HG03196 (cell line): ENCODE results near the gene FUBP3.

ENCODE experiments used
- ATAC-seq: cut with Tn5 transposase; IDR thresholded peaks from one replicate; pipeline ENCODE4 v1.9.1; 2021; ENCODE audit not compliant: unreplicated experiment

FUBP3 gene

GRCh38 chr9:130578865-130579737 is at the start of gene FUBP3:
Gene FUBP3, plus strand, starts transcription at chr9:130579577. Its CDS starts 104 bp downstream, at chr9:130579681.
- ATAC-seq, result peak; percentile 86

GRCh38 chr9:130530938-130531337 is 48.4 kb upstream of the FUBP3 start:
- no peak for ATAC-seq

DNA sequence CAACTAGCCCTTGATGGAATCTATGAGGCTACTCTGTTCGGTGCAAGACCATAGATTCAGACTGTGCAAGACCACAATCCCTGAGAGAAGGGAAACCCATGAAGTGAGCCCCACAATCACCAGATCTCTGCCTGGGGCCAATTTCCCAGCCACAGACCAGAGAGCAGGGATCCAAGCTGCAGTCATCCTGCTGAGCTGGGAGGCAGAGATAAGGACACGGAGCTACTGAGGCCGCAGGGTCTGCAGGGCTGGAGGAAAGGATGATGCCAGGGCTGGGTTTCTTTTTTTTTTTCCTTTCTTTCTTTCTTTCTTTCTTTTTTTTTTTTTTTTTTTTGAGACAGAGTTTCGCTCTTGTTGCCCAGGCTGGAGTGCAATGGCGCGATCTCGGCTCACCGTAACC is 47.7 kb upstream of the FUBP3 start:
- ATAC-seq, result no peak

DNA sequence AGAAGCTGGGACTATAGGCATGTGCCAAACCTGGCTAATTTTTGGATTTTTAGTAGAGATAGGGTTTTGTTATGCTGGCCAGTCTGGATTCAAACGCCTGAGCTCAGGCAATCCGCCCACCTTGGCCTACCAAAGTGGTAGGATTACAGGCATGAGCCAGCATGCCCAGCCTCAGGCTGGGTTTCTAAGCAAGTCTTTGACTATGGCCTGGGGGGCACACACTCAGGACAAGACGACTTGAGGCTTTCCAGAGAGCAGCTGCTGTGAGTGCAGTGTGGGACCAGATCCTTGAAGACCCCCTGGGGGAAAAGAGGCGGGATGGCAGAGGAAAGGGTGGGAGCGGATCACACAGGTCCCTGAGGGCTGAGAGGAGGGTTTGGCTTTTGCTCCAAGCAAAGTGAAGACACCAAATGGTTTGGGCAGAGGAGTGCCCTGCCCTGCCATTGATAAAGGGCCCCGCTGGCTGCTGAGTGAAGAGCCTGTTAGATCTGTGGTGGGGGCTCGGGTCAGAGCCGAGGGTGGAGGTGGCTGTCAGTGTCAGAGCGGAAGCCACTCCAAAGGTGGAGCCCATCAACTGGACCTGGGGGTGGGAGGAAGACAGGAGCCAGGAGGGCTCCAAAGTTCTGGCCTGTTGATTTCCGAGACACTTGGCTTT is 46.8 kb upstream of the FUBP3 start:
- no peak for ATAC-seq

DNA sequence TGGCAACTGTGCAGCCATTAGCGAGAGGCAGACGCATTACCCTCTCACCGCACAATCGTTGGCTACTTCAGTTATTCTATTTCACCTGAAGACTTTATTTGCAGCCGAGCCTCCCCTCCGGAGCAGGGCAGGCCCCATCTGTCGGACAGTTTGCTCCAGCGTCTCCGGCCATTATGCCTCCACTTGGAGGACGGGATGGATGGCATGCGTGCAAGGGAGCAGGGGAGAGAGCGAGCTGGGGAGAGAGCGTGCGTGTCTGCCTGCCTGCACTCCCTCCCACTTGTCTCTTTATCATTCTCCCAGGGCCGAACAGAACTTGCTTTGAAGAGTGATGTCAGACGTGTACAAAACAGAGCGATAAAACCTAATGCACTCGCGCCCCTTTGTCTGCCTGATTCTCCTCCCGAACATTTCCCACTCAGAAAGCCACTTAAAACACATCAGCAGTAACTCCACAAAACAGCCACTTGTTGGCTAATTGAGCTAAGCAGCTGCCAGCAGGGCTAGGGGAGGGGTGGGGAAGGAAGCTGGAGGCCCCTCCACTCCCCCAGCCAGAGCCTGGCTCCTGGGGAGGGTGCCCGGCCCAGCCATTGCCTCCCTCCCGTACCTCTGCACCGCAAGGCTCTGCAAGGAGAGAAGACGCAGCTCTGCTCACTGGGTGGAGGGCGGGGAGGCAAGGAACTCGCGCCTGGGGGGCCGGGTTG is 43.4 kb upstream of the FUBP3 start:
- no peak for ATAC-seq

DNA sequence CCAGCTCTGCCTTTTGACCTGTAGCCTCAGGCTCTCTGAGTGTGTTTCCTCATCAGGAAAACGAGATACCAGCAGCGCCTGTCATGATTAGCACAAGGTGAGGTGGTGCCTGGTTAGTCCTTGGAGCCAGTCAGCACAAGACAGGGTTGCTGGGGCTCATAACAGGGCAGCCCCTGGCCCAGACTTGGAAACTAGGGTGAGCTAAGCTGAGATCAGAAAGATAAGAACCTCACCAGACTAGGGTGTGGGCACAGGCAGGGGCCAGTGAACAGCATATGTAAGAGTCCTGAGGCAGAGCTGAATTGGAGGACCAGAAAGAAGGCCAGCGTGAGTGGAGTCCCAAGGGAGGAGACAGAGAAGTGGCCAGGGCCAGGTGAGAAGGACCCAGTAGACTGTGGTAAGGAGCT is 42.7 kb upstream of the FUBP3 start:
- ATAC-seq, result no peak

DNA sequence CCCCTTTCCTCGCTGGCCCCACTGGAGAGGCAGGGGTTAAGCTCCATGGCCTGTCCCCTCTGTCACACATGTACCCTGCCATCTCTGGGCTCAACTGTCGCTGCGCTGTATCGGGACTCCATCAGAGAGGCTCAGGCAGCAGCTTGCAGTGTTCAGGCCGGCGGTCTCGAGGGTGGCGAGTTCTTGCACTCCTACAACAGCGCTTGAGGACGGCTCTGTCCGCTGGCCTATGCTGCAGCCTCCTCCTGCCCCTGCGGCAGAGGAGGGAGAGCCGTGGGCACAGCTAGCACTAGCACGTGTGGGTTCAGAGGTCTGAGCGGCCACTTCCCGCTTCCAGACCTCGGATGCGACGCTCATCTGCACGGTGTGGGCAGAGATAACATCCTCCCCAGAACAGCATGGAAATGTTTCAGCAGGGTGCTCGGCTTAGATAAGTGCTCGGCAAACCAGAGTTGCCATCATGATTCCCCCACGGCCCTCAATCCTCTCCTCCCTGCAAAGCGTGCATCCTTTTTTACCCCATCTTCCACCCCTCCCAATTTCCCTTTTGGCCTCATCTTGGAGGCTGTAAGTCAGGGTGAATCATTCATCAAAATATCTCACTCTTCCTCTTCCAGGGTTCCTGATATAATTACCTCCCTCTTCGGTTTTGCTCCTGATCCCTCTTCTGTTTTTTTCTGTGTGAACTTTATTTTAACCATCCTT is 41.9 kb upstream of the FUBP3 start:
- ATAC-seq, result no peak

DNA sequence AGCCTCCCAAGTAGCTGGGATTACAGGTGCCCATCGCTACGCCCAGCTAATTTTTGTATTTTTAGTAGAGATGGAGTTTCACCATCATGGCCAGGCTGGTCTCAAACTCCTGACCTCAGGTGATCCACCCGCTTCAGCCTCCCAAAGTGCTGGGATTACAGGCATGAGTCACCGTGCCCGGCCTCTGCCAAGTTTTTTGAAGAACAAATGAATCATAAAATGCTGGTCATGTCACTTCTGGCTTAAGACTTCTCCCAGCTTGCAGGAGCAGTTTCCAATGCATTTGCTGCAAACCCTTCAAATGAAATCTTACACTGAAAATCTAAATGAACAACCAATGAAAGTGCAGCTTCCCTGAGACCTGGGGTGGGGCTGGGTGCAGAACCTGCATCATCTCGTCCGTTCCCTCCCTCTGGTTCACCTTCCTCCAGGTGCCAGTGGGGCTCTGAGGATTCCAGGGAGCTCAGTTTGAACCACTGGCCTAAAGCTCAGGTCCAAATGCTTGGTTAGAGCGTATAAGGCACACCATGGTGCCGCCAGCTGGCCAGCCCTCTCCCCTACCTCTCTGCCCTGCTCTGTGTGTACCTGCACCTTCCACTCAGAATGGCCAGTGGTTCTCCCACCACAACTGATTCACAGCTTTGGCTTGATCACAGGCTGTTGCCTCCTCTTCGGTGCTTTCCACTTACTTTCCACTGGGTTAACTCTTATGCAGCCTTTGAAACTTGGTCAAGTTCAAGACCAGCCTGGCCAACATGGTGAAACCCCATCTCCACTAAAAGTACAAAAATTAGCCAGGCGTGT is 39.8 kb upstream of the FUBP3 start:
- no peak for ATAC-seq

- no peak for ATAC-seq
These were observed 37.8 kb upstream of the FUBP3 start for GRCh38 chr9:130541533-130541932.

GRCh38 chr9:130542038-130542437 is 37.3 kb upstream of the FUBP3 start:
- ATAC-seq, result no peak

DNA sequence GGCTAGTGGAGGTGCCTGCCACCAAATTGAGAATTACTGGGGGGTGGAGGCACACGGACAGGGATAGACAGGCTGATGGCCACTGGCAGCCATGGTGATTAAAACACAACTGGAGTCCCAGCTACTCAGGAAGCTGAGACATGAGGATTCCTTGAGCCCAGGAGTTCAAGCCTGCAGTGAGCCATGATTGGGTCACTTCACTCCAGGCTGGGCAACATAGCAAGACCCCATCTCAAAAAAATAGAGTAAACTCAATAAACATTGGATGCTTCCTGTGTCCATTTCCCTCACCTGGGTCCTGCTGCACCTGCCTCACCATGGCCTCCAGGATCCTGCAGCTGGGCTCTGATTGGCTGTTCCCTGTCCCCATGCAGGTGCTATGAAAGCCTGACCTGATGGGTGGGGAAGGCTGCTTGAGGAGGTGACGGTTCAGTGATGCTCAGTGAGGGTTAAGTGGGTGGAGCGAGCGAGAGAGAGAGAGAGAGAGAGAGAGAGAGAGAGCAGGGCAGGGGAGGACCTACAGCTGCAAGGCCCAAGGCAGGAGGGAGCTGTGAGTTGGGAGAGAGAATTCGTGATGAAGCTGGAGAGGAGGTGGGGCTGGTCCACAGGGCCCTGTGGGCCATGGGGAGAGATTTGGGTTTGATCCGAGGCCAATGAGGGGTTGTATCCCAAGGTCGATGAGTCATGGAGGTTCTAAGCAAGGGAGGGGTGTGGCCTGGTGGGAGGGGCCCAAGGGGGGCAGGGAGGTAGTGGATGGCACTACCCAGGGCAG is 36.7 kb upstream of the FUBP3 start:
- ATAC-seq, result no peak

DNA sequence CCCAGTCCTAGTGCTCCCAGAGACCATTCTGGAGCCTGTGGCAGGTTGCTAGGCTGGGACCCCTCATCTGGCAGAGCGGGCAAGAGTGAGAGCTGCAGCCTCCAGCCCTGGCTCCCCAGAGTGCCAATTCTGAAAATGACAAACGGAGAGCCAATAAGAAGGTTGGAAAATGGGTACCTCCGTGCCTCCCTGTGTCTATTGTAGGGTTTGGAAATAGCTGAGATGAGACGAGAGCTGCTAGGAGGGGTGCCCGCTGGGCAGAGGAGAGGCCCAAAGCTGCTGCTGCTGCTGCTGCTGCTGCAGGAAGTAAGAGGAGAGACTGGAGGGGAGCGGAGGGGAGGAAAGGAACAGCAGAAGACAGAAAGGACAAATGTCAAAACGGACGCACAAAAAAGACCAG is 36.0 kb upstream of the FUBP3 start:
- no peak for ATAC-seq

DNA sequence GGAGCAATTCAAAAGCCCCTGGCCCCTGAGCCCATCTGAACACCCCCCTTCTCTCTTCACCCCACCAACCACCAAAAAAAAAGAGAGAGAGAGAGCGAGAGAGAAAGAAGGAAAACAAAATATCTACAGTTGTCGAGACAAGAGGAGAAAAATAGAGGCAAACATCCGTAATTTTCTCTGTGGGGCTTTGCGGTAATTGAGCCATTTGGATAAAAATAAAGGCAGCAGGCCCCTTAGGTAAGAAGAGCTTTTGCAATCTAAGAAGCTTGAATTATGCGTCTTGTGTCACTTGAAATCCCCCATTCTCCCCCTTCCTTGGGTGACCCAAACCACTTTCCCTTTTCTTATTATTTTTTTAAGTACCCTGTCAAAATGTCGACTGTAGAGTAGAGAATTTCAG is 35.5 kb upstream of the FUBP3 start:
- ATAC-seq, result no peak

DNA sequence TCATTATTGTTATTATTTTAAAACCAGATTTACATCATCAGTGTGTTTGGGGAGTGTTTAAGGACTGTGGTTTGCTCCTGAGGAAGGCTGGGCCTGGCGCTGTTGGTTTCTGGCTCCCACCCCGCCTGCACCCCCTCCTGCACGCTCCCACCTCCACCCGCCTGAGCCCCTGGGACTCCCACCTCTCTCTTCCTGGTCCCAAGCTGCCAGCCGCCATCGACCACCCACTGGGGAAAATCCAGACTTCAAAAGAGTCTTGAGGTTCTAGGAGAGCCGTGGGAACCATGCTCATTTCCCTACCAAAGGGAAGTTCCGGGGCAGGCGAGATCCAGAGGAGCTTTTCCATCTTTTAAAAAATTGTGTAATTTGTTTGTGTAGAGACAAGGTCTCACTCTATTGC is 35.0 kb upstream of the FUBP3 start:
- no peak for ATAC-seq

DNA sequence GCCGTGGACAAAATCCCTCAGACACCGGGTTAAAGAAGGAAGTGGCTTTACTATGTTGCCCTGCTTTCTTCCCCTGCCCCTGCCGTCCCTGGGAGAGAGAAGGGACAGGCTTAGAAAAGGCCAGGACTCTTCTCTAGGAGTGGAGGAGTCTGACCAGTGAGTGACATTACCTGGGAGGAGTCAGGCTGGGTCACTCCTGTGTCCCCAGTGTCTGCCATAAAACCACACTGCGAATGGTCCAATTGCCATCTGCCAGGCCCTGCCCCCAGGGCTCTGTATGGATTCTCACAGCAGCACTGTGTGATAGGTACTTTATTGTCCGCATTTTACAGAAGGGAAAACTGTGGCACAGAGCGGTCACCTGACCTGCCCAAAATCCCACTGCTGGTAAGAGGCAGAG is 31.3 kb upstream of the FUBP3 start:
- no peak for ATAC-seq

DNA sequence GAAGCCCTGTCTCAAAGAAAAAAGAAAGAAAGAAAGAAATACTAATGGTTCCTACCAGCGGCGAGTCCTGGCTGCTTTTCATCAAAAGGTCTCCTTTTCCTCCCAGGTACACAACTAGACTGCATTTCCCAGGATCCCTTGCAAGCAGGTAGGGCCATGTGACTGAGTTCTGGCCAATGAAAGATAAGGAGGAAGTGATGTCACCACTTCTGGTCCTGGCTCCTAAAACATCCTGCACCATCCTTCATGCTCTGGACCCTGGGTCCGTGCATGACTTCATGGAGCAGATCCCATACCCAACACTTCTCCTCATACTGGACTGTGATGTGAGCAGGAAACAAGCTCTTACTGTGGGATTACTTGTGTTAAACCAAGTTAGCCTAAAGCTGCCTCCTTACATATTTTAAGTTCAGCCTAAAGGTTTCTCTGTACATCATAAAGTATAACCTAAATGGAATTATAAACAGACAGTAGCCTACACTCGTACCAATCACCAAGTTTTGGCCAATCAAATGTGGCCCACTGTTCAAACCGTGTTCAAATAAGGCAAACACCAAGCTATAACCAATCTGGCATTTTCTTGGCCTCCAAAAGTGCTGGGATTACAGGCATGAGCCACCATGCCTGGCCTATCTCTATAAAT is 30.2 kb upstream of the FUBP3 start:
- no peak for ATAC-seq

GRCh38 chr9:130554606-130555005 is 24.8 kb upstream of the FUBP3 start:
- ATAC-seq, result no peak

GRCh38 chr9:130555061-130555460 is 24.3 kb upstream of the FUBP3 start:
- ATAC-seq, result no peak

DNA sequence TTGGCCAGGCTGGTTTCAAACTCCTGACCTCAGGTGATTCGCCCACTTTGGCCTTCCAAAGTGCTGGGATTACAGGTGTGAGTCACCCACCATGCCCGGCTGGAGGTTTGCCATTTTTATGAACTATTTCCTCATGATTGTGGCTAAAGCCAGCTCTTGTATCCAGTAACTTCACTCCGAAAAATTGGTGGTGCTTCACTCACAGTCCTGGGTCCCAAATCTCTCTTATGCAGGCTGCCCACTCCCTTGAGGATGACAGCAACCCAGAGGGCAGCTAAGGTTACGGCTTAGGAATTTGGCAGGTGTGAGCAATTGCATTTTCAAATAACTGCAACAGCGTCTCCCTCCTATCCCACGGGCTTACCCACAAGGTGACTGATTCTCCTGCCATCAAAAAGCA is 23.4 kb upstream of the FUBP3 start:
- ATAC-seq, result no peak
